ENCODE data around the gene CASP9.
"Not testable (repeated sequence)": the region's sequence is repeated elsewhere in the genome, so short reads cannot be mapped to it uniquely, and the experiment has no call there.

Gene CASP9

DNA sequence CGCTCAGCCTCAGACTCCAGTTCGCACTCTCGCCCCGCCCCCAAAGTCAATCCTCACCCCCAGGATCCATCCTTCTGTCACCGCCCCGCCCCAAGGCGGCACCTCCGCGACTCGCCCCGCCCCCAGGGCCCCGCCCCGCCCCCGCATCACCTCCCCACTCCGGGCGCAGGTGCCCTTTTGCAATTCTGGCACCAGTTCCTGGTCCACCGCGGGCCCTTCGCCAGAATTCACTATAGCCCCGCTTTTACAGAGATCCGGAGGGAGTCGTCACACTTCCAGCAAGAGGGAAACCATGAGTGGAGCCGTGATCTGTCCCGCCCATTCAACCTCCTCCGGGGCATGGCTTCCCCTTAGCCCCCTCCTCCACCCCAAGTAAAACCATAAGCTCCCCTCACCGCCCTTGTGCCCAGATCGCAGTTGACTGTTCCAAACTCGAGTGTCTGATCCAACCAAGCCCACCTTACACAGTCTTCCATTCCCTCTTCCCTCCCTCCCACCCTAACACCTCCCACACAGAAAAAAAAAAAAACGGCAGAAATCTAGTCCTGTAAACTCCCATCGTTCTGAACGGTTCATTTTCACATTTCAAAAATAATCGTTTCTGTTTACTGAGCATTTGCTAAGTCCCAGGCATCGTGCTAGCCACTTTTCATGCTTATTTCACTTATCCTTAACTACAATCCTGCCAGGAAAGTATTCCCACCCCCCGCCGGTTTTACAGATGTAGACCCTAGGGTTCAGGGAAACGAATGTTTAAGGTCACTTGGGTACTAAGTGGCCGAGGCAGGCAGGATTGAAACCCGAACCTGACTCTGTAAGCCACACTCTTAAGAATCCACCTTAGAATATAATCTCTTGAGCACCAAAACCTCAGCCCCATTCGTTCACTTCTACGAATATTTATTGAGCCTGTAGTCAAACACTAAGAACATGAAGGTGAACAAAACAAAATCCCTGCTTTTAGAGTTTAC, 1.3 kb upstream of the CASP9 start:
- DNase-seq: no peak

DNA sequence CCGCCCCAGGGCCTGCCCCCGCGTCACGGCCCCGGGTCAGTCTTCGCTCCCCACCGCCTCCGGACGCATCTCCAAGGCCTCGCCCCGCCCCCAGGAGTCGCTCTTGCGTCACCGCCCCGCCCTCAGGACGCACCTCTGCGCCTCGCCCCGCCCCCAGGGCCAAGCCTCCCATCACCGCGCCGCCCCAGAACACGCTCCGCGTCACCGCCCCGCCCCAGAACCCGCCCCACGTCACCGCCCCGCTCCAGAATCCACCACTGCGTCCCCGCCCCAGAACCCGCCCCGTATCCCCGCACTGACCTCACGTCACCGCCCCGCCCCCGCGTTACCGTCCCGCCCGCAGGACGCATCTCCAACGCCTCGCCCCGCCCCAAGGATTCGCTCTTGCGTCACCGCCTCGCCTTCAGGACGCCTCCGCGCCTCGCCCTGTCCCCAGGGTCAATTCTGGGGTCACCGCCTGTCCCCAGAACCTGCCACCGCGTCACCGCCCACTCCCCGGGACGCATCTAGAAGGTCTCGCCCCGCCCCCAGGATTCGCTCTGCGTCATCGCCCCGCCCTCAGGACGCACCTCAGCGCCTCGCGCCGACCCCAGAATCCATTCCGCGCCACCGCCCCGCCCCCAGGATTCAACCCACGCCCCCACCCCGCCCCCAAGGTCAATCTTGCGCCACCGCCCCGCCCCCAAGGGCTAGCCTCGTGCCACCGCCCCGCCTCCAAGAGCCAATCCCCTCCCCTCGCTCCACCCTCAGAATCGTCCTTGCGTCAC, 451 bp upstream of the CASP9 start:
- peak; percentile 98 for DNase-seq

DNA sequence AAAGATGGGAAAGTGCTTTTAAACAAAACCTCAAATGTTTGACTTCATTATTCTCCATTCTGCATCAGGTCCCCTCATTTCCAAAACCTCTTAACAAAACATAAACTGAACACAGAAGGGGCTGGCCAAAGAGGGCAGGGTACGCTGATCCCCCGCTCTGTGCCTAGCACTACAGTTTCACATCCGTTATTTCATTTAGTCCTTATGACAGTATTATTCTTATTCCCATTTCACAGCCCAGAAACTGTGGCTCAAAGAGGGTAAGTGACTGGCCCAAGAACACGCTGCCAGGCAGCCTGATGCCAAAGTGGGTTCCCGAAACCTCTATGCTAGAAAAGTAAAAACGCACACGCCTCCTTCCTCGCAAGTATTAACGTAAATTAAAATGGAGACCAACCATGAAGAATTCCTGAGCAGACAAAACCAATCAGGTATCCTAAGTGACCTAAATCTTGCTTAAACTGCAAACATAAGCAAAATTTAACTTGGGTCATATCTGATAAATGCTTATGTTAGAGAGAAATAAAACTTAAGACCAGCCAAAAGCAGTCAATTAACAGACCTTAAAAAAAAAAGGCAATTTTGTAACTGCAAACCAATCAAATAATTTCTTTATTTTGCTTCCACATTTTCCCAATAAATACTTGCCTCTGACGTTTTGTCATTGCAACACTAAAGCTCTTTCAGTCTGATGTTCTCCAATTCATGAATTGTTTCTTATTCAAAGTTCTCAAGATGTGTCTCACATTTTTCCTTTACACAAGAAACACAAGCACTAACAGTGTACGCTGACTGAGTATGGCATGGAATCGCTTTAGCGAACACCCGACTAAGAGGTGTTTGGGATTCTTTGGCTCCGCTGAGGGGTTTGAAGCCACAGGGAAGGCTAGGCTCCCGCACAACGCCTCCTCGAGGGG, 653 bp downstream of the CASP9 start:
- no peak for DNase-seq

DNA sequence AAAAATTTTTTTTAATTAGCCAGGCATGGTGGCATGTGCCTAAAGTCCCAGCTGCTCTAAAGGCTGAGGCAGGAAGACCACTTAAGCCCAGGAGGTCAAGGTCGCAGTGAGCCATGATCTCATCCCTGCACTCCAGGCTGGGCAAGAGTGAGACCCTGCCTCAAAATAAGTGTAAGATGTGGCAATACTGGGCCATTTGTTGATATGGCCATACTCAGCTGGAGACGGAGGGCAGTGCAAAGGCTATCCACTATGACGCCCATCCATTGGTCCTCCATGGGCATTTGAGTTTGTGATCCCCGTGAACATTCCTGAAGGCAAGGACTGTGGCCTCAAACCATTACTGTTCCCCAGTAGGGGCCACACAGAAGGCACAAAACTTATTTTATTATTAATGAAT, 1.5 kb downstream of the CASP9 start:
- DNase-seq: no peak

DNA sequence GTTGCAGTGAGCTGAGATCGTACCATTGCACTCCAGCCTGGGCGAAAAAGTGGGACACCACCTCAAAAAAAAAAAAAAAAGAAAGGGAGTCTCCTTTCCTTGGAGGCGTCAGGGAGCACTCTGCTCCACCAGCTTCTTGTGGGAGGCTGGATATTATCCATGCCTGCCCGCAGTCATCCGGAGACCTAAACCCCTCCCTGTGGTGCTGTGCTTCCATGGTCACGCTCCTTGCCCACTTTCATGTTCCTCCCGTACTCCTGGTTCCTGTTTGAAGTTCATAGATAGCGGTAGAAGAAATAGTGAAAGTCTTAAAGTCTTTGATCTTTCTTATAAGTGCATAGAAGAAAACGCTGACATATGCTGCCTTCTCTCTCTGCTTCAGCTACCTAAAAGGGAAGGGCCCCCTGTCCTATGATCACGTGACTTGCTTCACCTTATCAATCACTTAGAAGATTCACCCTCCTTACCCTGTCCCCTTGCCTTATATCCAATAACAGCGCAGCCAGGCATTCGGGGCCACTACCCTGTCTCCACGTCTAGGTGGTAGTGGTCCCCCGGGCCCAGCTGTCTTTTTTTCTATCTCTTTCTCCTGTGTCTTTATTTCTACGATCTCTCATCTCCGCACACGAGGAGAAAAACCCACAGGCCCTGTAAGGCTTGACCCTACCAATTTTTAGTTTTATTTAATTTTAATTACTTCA, 2.7 kb downstream of the CASP9 start:
- DNase-seq: not testable (repeated sequence)

DNA sequence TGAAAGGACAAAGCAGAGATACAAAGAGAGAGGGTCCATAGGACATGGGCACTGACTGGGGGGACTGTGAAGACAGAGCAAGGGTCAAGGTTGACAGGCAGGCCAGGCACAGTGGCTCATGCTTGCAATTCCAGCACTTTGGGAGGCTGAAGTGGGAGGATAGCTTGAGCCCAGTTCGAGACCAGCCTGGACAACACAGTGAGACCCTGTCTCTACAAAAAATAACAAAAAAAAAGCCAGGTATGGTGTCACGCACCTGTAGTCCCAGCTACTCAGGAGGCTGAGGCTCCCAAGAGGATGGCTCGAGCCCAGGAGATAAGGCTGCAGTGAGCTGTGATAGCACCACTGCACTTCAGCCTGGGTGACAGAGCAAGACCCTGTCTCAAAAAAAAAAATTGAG, 4.4 kb downstream of the CASP9 start:
- DNase-seq: no peak

DNA sequence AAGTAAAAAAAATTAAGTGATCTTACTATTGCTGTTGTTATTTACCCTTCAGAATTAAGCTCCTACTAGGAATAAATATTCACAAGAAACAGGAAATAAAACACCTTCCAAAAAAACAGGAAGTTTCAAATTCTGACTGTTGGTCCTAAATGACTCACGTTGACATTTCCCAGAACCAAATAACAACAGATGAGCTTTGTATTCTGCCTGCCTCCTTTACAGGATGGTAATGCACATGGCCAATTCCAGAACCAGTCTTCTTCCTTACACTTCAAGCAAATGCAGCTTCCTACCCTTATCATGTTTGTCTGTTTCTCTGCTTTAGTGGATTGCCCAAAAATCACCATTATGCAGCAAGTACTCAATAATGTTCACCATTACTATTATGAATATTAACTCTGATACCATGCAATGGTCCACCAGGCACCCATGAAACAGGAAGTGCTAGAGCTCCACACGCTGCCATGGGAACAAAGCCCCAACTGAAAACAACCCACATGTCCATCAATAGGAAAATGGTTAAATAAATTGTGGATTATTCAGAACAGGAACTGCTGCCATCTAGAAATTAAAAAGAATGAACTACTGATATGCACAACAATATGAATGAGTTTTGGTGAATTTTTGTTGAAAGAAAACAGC, 8.9 kb downstream of the CASP9 start:
- DNase-seq: peak; percentile 9

DNA sequence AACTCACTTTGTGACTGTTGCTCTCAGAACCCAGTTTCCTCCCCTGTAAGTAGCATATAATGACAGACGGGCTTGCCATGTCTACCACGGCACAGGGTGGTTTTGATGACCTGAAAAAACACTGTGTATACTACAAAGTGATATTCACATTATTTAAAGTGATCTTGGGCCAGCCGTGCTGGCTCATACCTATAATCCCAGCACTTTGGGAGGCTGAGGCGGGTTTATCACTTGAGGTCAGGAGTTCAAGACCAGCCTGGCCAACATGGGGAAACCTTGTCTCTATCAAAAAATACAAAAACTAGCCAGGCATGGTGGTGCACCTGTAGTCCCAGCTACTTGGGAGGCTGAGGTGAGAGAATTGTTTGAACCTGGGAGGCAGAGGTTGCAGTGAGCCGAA, 9.5 kb downstream of the CASP9 start:
- not testable (repeated sequence) for DNase-seq

DNA sequence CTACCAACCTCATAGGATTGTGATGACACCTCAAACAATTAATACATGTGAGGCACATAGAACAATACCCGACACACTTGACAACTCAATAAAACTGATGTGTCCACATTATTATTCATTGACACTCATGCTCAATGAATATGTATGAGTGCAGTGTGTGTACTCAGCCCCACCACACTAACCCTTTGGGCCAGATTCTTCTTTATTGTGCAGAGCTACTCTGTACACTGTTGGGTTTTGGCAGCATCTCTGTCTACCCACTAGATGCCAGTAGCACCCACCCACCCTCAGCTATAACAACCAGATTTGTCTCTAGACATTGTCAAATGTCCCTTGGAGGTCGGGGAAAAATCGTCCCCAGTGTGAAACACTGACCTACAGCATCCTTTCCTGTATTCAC, 10.1 kb downstream of the CASP9 start:
- DNase-seq: no peak

DNA sequence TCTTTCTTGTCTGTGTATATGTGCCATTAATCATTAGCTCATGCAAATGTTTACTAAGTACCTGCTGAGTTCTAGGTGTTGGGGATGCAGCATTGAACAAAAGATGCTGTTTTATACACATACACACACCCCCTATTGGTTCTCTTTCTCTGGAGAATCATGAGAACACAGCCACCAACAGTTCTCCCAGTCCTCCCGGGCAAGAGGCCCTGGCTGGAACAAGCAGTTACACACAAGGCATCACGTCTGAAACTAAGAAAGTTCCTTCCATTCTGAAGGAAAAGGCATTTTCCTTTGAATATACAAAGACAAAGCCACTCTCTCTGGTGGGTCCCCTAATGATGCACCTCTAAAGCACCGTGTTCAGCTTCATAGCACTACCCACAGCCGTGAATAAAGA, 10.8 kb downstream of the CASP9 start:
- DNase-seq: no peak

DNA sequence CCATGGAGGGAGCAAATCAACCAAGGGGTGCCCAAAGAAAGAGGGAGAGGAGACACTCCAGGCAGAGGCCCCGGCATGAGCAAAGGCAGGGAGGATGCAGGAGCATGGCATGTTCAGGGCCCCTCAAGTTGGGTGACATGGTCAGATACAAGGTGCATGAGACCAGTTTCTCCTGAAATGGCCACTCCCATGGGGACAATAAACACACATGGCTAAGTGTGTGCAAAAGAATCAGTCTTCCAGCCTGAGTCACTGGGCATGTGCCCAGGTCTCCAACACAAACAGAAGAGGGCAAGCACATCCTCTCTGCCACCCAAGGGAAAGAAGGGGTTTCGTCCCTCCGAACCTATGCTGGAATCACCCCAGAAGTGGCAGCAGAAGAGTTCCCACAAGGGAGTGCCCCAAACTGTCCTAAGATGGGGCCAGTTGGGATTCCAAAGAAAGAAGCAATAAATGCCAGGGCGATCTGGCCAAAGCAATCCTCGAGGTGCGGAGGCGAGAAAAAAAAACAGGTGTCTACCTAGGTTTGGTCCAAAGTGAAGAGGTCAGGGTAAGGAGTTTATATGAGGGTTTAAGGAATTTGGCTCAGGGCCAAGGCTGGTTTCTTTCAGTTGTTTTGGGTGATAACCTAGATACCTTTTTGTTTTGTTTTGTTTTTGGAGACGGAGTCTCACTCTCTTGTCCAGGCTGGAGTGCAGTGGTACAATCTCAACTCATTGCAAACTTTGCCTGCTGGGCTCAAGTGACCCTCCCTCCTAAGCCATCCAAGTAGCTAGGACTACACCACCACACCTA, 13.2 kb downstream of the CASP9 start:
- DNase-seq: no peak

DNA sequence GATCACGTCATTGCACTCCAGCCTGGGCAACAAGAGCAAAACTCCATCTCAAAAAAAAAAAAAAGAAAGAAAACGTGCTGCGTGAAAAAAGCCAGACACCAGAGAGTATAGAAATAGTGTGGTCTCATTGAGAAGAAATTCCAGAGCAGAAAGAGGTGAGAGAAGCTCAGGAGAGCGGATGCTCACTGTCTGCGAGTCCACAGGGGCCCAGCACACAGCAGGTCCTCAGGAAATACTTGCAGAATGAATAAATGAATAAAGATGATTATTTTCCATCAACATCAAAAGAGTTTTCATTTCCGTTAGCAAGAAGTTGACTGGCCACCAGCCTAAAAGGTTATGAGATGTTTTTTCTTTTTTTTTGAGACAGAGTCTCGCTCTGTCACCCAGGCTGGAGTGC, 14.4 kb downstream of the CASP9 start:
- no peak for DNase-seq

DNA sequence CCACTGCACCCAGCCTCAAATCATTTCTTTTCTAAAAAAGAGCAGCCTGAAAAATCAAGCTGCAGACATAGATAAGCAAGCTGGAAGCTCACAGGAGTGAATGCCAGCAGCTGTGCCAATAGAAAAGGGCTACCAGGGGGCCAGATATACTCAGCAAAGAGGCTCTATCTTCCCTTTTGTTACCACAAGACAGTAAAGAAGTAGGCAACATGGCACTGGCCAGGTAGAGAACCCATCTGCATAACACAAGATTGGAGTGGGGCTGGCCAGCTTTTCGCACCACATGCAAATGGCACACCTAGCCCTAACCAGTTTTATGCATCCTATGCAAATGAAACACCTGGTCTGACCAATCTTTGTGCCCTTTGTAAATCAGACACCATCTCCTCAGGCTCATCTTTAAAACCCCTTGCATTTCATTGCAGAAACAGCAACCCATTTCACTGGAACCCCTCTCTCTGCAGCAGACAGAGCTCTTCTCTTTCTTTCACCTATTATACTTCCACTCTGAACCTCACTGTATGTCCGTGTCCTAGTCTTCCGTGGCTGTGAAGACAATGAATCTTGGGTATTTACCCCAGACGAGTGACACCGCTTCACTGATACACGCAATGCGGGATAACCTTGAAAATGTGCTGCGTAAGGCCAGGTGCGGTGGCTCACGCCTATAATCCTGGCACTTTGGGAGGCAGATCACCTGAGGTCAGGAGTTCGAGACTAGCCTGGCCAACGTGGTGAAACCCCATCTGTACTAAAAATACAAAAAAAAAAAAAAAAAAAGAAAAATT, 15.1 kb downstream of the CASP9 start:
- DNase-seq: no peak

DNA sequence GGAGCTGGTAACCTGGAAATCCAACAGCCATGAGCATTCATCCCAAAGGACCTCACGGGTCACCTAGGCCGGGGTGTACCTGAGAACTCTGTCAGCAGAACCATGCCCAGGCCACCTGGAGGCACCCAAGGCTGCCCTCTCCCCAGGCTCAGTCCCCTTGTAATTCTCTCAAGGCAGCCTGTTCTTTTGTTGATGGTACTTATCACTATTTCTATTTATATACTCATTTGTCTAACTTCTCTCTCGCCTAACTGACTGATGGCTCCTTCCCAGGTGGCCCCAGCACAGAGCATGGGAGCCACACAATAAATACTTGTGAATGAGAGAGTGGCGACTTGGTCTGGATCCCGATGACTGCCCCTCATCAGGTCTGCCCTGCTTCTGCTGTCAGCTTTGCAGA, 16.7 kb downstream of the CASP9 start:
- no peak for DNase-seq

DNA sequence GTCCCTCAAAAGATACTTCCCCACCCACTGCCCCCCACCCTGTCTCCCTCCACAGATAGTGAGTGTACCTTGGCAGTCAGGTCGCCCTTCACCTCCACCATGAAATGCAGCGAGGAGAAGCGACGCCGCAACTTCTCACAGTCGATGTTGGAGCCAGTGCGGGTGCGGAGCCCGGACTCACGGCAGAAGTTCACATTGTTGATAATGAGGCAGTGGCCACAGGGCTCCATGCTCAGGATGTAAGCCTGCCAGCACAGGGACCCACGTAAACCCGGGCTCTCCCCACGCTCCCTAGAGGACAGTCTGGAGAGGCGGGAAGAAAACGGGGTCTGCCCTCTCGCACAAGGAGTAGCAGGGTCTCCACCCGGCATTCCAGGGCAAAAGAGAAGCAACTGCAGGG, 17.2 kb downstream of the CASP9 start:
- DNase-seq: no peak

DNA sequence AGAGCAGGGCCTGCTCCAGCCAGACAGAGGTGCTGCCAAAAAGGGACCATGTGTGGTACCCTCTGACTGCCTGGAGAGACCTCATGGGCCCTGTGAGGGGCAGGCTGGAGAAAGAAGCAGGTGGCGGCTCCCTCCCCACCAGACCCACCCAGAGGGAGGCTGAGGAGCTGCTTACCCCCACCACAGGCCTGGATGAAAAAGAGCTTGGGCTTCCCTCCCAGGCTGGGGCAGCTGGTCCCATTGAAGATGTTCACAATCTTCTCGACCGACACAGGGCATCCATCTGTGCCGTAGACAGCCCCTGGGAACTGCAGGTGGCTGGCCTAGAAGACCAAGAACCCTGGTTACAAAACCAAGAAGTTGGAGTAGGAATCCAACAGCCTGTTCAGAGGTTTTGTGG, 19.6 kb downstream of the CASP9 start:
- DNase-seq: no peak

DNA sequence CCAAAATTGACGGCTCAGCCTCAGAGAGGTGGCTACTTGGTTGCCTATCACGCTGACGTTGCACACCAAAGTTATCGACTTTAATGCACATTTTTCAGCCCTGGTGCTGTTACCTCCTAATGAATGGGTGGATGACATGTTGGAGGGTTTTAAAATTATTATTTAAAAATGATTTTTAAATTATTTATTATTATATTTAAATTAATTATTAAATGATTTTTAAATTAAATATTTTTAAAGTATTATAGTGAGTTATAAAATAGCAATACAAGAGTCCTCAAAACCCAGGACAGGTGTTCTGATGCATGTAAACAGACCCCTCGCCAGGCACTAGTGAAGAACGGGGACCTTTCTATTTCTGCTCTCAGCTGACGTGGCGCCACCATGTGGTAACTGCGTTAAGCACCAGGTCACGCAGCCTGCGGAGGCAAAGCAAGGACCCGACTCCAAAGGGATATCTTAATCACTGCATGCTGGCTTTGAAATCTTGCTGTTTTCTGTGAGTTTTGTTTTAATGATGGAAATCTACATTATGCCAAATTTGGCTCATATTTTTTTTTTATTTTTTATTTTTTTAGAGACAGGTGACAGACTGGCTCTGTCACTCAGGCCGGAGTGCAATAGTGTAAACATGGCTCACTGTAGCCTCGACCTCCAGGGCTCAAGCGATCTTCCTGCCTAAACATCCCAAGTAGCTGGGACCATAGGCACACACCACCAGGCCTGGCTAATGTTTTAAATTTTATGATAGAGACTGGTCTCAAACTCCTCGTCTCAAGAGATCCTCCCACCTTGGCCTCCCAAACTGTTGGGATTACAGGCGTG, 22.6 kb downstream of the CASP9 start:
- peak; percentile 40 for DNase-seq

DNA sequence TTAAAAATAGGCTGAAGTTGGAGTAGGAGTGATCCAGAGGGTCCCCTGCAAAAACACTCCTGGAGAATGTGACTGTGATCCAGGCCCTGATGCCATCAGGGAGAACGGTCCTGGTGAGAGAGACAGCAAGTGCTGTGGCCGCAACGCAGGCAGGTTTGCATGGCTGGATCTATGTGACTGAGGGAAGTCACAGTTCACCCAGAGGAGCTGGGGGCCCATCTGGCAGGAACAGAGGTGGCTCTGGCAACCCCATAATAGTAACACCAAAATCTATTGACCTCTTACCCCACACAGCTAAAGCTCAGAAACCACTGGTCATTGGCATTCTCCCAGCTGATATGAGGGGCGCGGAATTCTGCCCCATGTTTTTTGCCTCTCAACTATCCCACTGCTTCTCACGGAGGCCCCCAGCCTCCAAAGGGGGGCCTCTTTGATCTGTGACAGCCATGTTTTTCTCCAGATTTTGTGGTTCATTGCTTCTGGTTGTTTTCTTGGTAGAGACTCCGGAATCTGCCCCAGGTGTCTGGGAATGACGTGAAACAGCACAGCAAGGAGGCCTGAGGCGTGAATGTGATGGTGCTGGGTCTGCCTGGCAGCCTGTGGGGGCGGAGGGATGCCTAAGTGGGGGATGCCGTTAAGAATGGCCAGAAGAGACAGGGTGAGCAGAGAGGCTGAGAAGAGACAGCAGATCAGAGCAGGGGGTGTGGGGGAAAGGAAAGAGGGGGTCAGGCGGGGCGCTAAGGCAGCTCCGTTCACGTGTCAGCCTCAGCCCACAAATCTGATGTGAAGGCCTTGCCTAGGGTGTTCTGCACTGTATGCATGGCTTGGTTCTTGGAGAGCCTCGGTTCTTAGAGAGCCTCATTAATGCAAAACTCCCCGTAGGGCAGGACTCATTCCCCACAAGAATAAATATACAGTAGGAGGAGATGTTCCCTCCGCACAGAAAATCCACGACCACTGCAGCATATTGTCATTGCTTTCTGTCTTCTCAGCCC, 23.5 kb downstream of the CASP9 start:
- DNase-seq: no peak

All from HCEC 1CT (cell line).